NCI-H446 (cell line): ENCODE data around the gene FILIP1.

ENCODE experiments used
- DNase-seq, 2 experiments: peaks; one replicate each; lab custom pipeline; 2025; lab: John Stamatoyannopoulos, UW

FILIP1 gene

DNA sequence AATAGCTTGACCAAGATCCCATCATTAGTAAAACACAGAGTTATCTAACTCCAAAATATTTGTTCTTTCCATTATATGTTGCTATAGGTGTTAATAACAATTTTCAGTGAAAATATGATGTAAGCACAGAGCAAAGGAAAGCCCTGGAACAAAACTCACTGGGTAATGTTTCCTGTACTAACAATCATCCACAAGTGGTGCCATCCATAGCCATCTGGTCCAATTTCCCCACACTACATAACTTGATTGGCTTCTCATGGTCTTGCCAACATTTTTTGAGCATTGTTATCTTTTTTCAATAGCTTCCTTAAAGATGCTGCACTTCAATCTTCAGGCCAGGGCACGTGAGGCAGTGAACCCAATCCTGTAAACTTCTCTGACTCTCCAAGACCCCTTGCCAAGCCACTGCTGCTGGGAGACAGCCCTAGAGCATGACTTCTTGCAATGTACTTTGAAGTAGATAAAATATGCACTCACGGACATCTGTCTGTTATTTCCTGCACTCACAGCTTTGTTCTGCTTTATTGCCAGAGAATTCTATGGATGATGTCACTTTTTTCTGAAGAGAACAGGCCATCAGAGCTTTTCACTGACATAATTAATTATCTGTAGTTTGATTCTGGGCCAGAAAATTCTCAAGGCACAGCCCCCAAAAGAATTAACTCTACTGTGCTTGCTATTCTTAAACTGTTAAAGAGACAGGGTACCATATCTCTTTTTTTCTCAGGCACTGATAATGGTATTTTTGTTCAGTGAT lies 111.5 kb downstream of the FILIP1 start:
- DNase-seq = peak in 1 of 2 experiments; percentile 43

DNA sequence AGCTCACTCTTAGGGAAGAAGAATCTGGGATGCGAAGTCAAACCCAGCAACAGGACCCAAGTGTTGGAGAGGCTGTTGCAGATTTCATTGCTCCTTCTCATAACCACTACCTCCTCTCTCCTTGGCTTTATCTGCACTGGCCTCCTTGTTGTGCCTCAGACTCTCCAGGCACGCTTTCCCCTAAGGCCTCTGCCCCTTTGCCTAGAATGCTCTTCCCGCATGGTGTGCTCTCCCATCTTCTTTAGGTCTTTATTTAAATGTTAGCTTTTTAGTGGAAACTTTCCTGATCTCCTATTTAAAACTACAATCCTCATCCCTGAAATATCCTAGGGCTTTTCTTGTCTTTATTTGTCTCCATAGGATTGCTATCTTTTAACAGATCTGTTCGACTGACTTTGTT lies 114.1 kb downstream of the FILIP1 start:
- no peak for DNase-seq

DNA sequence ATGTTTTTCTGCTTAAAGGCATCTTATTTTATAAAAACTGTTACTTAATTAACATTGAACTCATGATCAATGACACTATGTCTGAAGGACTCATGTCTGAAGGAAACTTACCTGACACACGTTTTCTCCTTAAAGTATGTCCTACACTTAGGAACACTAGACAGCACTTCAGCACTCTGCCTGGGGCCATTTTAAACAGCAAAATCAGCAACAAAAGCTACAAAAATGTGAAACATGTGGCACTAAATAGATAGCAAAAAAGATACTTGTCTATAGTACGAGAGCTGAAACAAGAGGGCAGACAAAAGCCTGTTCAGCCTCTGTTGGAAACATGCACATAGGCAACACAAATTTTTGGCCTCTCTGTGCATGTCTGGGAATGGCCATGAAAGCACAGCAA lies 115.5 kb downstream of the FILIP1 start:
- no peak for DNase-seq

DNA sequence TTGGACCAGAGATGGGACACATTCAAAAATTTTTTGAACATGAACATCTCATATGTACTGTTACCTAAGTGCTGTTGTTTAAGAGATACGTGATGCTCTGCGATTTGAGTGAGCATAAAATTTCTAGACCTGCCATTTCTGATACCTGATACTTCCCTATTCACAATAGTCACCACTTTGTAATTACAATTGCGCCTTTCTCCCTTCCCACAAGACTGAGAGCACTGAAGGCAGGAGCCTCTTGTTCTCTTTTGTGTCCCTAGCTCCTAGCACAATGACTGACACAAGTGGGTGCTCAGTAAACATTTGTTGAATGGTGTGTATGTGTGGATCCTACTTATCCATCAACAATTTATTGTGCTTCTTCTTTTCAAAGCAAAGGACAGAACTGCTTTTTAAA lies 116.2 kb downstream of the FILIP1 start:
- DNase-seq = no peak

DNA sequence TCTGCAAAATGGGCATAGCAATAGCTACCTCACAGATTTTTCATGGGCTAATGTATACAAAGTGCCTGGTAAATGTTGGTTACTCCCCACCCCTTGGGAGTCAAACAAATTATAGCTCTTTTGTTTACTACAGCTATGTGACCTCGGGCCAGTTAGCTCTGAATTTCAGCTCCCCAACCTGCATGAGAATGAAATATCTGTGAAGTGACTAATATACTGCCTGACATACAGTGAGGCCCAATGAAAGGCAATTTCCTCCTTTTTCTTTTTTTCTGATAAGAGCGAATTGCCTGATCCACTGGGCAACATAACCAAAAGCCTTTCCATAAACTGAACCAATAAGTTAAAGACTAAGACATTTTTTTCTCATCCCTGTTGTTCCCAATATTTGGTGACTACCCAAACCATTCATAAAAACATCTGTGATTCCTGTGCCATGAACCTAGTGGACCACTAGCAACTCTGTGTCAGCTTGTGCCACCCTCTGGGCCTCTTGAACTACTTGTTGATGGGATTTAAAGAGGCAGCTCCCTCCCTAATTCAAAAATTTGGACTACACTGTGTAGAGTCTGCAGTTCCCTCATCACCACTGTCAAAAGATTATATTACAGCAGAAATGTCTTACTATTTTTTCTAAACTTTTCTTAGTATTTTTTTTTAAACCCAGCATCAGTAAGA lies 117.1 kb downstream of the FILIP1 start:
- no peak for DNase-seq

DNA sequence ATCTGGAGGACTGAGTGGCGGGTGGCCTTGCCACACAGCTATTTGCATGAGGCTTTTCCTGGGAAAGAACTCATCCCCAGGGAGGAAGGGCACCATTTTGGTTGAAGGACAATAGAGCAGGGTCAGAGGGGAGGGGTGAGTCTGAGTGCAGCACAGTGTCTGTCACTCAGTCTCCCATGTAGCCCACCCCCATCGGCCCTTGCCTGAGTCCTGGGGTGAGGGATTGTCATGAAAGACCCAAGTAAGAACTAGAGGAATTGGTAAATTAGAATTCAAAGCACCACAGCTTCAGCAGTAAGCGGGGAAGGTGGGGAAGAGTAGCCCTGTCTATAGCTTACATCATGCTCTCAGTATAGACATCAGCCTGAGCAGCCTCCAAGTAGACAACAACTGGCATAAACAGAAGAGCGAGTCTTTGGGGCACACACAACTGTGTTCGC lies 118.6 kb downstream of the FILIP1 start:
- DNase-seq = no peak

DNA sequence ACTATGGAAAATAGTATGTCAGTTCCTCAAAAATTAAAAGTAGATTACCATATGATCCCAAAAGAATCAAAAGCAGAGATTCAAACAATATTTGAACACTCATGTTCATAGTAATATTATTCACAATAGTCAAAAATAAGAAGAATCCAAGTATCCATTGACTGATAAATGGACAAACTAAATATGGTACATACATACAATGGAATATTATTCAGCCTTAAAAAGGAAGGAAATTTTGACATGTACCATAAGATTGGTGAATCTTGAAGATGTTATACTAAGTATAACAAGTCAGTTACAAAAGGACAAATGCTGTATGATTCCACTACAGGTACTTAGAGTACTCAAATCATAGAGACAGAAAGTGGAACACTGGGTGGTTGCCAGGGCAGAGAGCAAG lies 120.7 kb downstream of the FILIP1 start:
- no peak for DNase-seq

DNA sequence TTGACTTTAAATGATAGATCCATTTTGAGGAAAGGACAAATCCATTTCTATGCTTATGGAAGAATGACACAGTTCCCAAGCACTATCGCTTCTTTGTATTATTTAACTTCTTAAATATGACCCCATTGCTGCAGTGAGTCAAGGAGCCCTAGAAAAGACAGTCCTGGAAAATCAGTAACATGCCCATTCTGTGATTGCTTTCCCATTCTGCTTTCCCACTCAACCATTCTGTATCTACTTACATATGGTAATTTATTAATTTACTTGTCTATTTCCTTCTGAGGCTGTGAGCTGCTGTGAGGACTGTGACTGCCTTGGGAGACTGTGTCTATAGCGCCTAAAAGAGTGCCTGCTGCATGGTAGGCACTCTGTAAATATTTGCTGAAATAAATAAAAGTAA lies 123.6 kb downstream of the FILIP1 start:
- DNase-seq = no peak

DNA sequence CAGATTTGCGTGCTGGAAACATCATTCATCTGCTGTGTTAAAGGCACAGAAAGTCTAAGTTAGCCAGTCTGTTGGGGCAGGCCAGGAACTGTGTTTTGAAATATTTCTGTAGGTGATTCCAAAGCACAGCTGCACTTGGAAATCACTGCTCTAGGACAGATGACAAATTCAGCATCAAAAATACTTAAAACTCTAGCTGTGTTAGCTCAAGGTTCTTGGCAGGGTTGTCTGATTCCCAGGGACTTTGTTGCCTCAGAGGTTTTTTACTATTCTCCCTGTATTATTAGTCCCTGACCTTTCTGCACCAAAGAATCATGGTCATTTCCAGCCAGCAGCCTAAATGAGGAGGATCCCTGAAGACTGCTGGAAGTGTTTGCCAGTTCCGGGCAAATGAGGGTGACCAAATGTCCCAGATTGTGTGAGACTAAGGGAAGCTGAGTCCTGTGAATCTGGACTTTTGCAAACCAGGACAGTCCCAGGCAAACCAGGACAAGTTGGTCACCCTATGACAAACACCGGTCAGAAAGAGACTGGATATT lies 124.7 kb downstream of the FILIP1 start:
- no peak for DNase-seq

DNA sequence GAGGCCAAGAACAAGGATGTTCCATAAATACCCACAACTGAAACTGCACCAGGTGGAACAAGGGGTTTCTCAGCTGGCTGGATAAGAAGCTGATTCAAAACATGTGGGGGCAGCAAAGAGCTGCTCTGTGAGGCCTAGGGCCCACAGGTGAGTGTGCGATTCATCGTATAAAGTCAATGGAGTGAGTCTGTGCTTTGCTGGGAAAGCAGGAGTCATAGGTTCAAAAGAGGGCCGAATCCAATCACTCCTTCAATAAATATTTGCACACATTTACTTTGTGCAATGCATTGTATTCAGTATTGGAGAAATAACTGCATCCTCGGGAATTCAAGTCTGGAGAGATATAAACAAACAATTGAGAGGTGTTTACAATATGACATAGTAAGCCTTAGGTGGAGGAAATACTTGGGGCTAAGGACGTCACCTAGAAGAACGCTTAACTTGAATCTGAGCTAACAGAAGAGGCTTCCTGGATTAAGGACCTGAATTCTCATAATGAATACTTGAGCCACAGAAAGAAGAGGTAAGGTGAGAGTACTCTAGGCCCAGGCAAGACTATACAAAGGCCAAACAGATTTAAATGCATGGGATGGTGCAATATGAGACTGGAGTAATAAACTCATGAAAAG lies 125.3 kb downstream of the FILIP1 start:
- DNase-seq = no peak

DNA sequence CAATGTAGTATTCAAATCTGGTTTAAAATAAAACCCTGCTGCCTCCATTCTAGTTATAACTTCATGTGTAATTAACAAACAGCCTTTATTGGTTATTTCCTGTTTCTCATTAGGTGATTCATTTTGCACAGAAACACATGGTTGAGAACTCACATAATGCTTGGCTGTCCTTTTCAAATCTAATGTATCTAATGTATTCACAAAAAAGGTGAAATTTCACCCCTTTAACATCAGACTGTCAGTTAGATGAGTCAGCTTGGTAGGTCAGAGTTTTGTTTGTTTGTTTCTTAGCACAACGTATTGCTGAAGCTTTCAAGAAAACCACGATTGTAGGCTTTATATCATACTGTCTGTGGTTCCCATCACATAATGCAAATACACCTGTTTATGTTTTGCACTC lies 130.3 kb downstream of the FILIP1 start:
- DNase-seq = no peak

DNA sequence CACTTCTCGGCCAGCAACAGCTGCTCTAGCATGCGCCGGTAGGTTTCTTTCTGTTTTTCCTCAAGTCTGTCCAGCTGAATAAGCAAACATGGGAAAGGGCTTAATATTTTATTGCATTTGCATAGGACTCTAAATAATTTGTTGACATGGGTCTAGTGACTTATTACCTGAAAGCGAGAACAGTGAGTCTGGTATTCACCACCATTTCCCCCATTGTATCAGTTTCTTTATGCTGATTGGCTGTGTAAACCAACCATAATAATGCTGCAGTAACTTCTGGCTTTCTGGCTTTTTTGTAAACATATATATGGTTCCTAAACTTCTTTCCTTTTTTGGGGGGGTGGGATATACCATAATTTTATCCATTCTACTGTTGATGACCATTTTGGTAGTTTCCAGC lies 140.0 kb downstream of the FILIP1 start:
- DNase-seq = no peak

DNA sequence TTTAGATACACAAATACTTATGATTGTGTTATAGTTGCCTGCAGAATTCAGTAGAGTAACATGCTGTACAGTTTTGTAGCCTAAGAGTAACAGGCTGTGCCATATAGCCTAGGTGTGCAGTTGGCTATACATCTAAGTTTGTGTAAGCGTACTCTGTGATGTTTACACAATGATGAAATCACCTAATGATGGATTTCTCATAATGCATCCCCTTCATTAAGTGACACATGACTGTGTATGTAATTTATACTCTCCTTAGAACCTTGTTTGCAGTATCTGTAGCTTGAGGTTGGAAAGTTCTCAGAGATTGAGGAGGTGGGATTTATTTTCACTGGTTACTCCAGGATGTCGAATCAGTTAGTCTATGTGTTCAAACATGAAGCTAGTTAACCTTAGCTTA lies 142.0 kb downstream of the FILIP1 start:
- DNase-seq = no peak

DNA sequence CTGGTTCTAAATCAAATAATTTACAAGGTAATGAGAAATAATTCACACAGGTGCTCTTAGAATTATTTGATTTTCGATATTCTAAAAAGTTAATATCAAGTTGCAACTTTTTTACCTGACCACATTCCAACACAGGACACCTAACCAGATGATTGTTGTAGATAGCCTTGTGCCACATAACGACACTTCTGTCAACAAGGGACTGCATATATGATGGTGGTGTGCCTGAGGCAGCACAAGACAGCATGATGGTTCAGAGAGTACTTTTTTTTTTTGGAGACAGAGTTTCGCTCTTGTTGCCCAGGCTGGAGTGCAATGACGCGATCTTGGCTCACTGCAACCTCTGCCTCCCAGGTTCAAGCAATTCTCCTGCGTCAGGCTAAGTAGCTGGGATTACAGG lies 142.8 kb downstream of the FILIP1 start:
- no peak for DNase-seq

DNA sequence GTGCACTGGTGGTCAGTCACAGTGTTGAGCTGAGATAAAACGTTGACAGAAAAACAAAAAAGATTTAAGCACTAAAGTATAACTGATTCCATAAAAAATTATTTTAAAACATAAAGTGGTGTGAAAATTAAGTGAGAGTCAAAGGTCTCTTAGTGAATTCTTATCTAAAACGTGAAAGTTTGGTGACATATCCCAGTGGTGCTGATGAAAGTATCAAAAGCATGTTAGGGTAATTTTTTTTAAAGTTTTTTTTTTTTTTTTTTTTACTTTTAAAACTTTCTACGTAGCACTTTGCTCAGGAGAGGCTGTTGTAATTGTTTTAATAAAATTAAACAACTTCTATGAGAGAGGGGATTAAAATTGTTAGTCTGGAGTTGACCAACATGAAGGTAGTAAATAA lies 143.4 kb downstream of the FILIP1 start:
- DNase-seq = no peak

DNA sequence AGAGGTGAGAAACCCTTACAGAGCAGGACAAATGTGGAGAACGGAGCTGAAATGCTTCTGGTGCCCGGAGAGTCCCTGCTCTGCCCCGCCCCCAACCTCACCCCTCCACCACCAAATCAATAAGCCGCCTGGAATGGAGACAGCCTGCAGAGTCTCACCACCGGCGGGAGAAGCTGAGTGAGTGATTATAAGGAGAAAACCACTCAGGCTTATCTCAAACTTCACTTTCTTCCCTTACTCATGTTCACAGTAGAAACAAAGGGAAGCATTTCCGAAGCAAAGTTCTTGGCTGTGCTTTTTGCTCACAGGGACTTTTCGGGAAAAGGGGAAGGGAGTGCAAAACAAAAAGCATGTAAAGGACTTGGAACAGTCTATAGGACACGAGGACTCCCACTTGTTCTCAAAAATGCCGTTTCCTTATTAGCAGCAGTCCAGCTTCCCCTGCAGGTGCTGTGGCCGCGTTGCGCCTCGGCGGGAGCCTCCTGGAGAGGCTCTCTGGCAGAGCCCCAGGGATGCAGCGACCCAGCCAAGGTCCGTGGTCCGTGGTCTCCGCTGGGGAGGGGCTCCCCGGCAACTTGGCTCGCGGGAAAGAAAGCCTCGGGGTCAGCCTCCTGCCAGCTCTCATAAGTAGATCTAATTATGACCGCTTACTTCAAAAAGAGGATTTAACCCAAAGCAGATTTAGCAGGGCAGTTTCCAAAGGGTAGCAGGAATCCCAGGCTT lies 144.2 kb downstream of the FILIP1 start:
- no peak for DNase-seq

DNA sequence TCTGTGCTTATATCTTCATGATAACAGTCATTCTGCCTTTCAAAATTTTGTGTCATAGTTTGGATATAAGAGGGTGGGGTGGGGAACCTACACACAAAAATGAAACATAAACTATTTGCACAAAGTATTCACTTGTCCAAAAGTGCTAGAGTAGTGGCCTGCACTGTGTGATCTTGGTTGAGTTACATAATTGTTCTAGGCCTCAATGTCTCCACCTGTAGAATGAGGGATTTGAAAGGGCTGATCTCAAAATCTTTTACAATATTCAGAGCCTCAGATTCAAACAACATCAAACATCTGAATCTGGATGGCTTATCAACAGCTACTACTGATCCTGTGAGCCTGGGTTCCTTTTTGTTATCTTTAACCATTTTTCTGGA lies 144.7 kb downstream of the FILIP1 start:
- no peak for DNase-seq

DNA sequence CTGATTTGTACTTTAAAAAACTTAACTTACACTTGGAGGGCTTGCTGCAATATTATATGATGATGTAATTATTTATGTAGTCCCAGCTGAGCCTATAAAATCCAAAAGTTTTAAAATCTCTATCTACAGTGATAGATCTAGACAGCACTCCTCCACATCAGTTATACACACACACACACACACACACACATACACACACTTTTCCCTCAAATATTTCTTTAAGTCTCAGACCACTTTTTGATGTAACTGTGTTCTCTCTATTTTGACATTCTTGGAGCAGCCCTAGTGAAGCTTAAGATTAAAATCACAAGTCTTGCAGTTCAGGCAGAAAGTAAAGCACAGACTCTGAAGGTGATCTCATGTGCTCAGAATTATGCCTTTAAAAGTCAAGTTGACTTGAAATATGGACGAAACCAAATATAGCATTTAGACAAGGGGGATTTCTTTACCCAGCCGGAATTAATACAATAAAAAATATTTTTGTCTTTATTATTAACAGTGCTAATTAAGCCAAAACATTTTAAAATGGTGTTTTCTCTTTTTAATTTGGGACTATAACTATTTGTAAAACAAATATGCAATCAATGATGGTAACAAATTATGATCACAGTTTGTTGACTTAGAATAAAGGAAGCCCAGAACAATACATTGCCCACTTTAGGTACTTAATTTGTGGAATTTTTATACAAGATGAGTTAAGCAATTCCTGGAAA lies 145.5 kb downstream of the FILIP1 start:
- no peak for DNase-seq

DNA sequence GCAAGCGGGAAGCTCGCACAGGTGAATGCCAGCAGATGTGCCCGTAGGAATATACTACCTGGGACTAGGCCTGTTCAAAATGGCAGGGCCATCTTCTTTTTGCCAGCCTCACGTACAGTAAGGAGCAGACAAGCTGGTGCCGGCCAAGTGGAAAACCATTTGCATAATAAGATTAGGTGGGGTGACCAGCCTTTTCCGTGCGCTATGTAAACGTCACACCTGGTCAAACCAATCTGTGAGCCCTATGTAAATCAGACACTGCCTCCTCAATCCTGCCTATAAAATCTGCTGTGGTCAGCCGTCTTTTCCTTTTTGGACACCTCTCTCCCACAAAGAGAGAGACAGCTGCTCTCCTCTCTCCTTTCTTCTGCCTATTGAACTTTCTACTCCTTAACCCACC lies 148.2 kb downstream of the FILIP1 start:
- no peak for DNase-seq

DNA sequence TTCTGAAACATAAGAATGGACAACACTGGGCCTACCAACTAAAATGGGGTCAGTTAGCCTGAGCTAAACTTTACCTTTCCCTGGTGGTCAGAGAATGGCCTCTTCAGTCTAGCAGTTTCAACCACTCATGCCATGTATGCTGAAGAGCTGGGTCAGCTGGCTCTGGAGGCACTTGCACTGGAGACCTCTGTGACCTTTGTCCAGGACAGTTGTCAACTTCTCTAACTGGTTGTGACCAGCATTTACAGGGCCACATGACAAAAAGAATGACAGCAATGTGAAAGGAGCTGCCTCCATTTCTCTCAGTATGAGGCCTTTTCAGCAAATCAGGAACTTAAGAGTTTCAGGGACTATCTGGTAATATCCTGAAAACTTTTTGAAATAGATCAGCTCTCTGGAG lies 149.1 kb downstream of the FILIP1 start:
- DNase-seq = no peak

DNA sequence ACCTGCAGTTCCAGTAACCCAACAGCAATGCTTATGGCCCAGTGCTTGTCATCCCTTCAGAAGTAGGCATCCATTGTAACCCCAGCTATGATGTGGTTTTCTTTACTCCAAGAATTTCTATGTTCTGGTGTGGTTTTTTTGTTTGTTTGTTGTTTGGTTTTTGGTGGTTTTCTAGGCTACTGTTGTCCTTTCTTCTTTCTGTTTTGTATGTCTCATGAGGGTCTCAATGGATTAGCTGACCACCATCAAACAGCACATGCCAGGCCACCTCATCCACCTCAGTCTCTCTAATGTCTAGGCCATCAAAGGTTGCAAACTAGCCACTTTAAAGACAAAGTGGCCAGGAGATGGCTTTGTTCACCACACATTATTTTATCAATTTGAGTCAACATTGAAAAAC lies 149.6 kb downstream of the FILIP1 start:
- no peak for DNase-seq
